H1 (cell line): ENCODE data around the gene ADD3.

ENCODE experiments used
- EGR1 ChIP-seq: IDR thresholded peaks from 2 replicates; pipeline ENCODE4 v1.6.1; 2011; ENCODE audit warnings: low read depth, low read length, borderline replicate concordance
- EZH2 ChIP-seq: fragments of 200-600 bp; sonication (generic); IDR thresholded peaks from 2 replicates; pipeline ENCODE4 v1.7.1; 2012; ENCODE audit warnings: low read depth, mild to moderate bottlenecking, moderate library complexity, low read length, inconsistent platforms; ENCODE audit not compliant: severe bottlenecking
- HDAC6 ChIP-seq: IDR thresholded peaks from one replicate; pipeline ENCODE4 v1.7.1; 2012; ENCODE audit warnings: low read depth, mild to moderate bottlenecking, inconsistent platforms, low read length, moderate library complexity
- KDM1A ChIP-seq: fragments of 200-600, 300-600 bp; sonication (generic); IDR thresholded peaks from 2 replicates; pipeline ENCODE4 v1.7.1; 2016; ENCODE audit warnings: mild to moderate bottlenecking, low read length, borderline replicate concordance
- MAX ChIP-seq: IDR thresholded peaks from 2 replicates; pipeline ENCODE4 v1.6.1; 2012; ENCODE audit warnings: inconsistent platforms
- POLR2AphosphoS5 ChIP-seq: IDR thresholded peaks from 2 replicates; pipeline ENCODE4 v1.6.1; 2011; ENCODE audit warnings: low read depth, low read length
- SP1 ChIP-seq: IDR thresholded peaks from 2 replicates; pipeline ENCODE4 v1.6.1; 2011; ENCODE audit warnings: low read depth, low read length
- ZNF274 ChIP-seq: IDR thresholded peaks from 2 replicates; pipeline ENCODE4 v1.7.0; 2012; ENCODE audit warnings: low read length, borderline replicate concordance; ENCODE audit errors: extremely low read depth

DNA sequence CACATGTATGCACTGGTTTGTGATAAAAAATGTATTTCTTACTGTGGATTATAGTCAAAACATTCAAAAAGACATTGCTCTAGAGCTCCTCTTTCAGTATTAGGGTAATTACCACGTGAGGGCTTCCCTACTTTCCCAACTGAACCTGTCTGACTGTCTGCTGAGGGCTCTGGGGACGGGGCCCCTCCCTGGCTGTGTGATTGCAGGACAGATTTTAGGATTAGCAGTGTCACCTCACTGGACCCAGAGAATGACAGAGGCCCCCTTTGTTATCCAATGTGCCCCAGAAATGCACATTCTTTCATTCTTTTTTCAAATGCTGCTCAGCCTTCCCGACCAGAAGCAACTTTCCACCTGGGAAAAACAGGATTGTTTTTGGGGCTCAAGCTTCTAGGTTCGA is 156.1 kb downstream of the ADD3 start:
- TF ChIP-seq SP1, result no peak
- TF ChIP-seq ZNF274, result no peak
- no peak for TF ChIP-seq MAX
- no peak for TF ChIP-seq EZH2
- TF ChIP-seq KDM1A, result no peak
- TF ChIP-seq HDAC6, result no peak
- TF ChIP-seq EGR1, result no peak
- TF ChIP-seq POLR2AphosphoS5, result no peak
